ENCODE results near the gene ADAM12. TPM values are rescaled to one million over a fixed set of nuclear protein-coding genes. Genes with fewer than 3 reads are reported as not detected.

ADAM12 gene
- total and polyA plus RNA-seq, 11 donors, result 0.04 to 11.2 (median 0.82) TPM; not detected in 1

DNA sequence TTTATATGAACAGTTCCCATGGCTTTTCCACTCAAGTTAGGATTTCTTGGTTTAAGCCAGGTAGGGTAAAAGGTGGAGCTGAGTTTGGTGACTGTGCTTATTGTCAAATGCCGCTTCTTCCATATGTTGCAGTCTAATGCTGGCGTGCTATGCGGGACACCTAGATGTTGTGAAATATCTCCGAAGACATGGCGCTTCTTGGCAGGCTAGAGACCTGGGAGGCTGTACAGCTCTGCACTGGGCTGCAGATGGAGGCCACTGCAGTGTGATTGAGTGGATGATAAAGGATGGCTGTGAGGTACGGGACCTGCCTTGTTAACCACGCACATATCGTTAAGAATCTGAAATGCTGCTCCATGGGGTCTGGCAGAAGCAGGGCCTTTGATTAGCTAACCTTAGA lies 383.5 kb downstream of the ADAM12 start:
- WGBS, 4 donors, result 82 to 83% (median 83%) methylated on average over 8 of the region's 8 CpGs
- H3K4me1 ChIP-seq, result no peaks in the 10 kb centered on the region
- no peak overlapping the region for H3K4me3 ChIP-seq
- H3K27ac ChIP-seq, result no peak overlapping the region
- no peak for TF ChIP-seq POLR2A (IDR thresholded peaks at IDR 0.05)
- TF ChIP-seq, protein P1, sequence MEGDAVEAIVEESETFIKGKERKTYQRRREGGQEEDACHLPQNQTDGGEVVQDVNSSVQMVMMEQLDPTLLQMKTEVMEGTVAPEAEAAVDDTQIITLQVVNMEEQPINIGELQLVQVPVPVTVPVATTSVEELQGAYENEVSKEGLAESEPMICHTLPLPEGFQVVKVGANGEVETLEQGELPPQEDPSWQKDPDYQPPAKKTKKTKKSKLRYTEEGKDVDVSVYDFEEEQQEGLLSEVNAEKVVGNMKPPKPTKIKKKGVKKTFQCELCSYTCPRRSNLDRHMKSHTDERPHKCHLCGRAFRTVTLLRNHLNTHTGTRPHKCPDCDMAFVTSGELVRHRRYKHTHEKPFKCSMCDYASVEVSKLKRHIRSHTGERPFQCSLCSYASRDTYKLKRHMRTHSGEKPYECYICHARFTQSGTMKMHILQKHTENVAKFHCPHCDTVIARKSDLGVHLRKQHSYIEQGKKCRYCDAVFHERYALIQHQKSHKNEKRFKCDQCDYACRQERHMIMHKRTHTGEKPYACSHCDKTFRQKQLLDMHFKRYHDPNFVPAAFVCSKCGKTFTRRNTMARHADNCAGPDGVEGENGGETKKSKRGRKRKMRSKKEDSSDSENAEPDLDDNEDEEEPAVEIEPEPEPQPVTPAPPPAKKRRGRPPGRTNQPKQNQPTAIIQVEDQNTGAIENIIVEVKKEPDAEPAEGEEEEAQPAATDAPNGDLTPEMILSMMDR (IDR thresholded peaks at IDR 0.05), result no peak
- no peak for ATAC-seq
- DNase-seq, result no peak
- H3K9me3 ChIP-seq, result no peaks in the 10 kb centered on the region
- intact Hi-C loops (cut with DNase I), result no loop called here
- H3K27me3 ChIP-seq, result no peaks in the 10 kb centered on the region
- no peaks in the 10 kb centered on the region for H3K36me3 ChIP-seq

- Histone ChIP-seq H3K27me3 (no peaks in the 10 kb centered on the region), H3K4me3 (no peak overlapping the region), H3K27ac (no peak overlapping the region), H3K4me1 (no peaks in the 10 kb centered on the region), H3K36me3 (no peaks in the 10 kb centered on the region), H3K9me3 (no peaks in the 10 kb centered on the region)
- intact Hi-C loops (cut with DNase I), result no loop called here
- no peak for TF ChIP-seq POLR2A (IDR thresholded peaks at IDR 0.05)
- TF ChIP-seq, protein P1 (IDR thresholded peaks at IDR 0.05), result no peak
- ATAC-seq (no peak), DNase-seq (no peak)
- WGBS, 4 donors, result 42 to 62% (median 54%) methylated on average over 2 of the region's 2 CpGs
These were observed 386.7 kb downstream of the ADAM12 start for GRCh38 chr10:126001576-126001975.

GRCh38 chr10:125999694-126000093 lies 388.6 kb downstream of the ADAM12 start:
- WGBS, 4 donors, result 73 to 80% (median 75%) methylated on average over 3 of the region's 3 CpGs
- H3K4me3 ChIP-seq, result no peak overlapping the region
- TF ChIP-seq, protein P1 (IDR thresholded peaks at IDR 0.05), result no peak
- TF ChIP-seq POLR2A (IDR thresholded peaks at IDR 0.05), result no peak

GRCh38 chr10:125997586-125997985 lies 390.7 kb downstream of the ADAM12 start:
- DNase-seq (no peak), ATAC-seq (no peak)
- Histone ChIP-seq H3K4me3 (no peak overlapping the region), H3K9me3 (no peaks in the 10 kb centered on the region), H3K27me3 (no peaks in the 10 kb centered on the region), H3K4me1 (no peaks in the 10 kb centered on the region), H3K27ac (no peak overlapping the region), H3K36me3 (no peaks in the 10 kb centered on the region)
- TF ChIP-seq, protein P1 (IDR thresholded peaks at IDR 0.05), result no peak
- no peak for TF ChIP-seq POLR2A (IDR thresholded peaks at IDR 0.05)
- intact Hi-C loops (cut with DNase I), result no loop called here
- WGBS, 4 donors, result 92 to 95% (median 93%) methylated on average over 12 of the region's 12 CpGs

More at GRCh38 chr10:125999694-126000093, 388.6 kb downstream of the ADAM12 start:
- no peaks in the 10 kb centered on the region for H3K9me3 ChIP-seq
- no peaks in the 10 kb centered on the region for H3K4me1 ChIP-seq
- no peaks in the 10 kb centered on the region for H3K36me3 ChIP-seq
- H3K27ac ChIP-seq, result no peak overlapping the region
- intact Hi-C loops (cut with DNase I), result no loop called here
- ATAC-seq (no peak), DNase-seq (no peak)
- no peaks in the 10 kb centered on the region for H3K27me3 ChIP-seq
